B cell (primary cell): ENCODE data around the gene SLC35F3. TPM values are rescaled to one million over a fixed set of nuclear protein-coding genes. Genes with fewer than 3 reads are reported as not detected.
"Not testable (repeated sequence)": the region's sequence is repeated elsewhere in the genome, so short reads cannot be mapped to it uniquely, and the experiment has no call there.

ENCODE experiments used
- ATAC-seq: fragments of 200-7000 bp; cut with Tn5 transposase; one replicate; pipeline ENCODE4 v1.10.0; 2021; ENCODE audit warnings: low read depth, mild to moderate bottlenecking, moderate number of reproducible peaks, moderate library complexity
- CTCF ChIA-PET: fragments of 350-600 bp; sonication (Branson Sonifier 250); formaldehyde crosslinking; loops from one replicate; lab custom pipeline; 2021; ENCODE audit warnings: antibody characterized with exemption, inconsistent platforms; lab: Charles Lee
- POLR2A ChIA-PET: fragments of 350-600 bp; sonication (Branson Sonifier 250); formaldehyde crosslinking; loops from one replicate; lab custom pipeline; 2021; ENCODE audit warnings: antibody characterized with exemption; lab: Charles Lee
- DNase-seq: peaks from one replicate; pipeline ENCODE4 v3.0.0; 2013
- H2AFZ ChIP-seq: 2 replicates; pipeline ENCODE4 v1.6.1; 2012; ENCODE audit warnings: mild to moderate bottlenecking, low read depth, low read length; ENCODE audit not compliant: insufficient read depth, poor library complexity, severe bottlenecking
- H3K27ac ChIP-seq, 2 donors: 1 replicate in 1 of 2; 2 replicates in 1 of 2; pipeline ENCODE4 v1.5.1; 2012 to 2013; ENCODE audit warnings: low read length in 2 of 2, mild to moderate bottlenecking in 2 of 2, moderate library complexity in 1 of 2
- H3K27me3 ChIP-seq, 4 experiments: fragments of 200-600 bp in 1 of 4; sonication (generic) in 1 of 4; replicated peaks in 1 of 4; 1 replicate in 2 of 4; 2 replicates in 2 of 4; pipeline versions ENCODE4 v1.6.1 to v1.7.0; 2013 to 2016; ENCODE audit warnings: low read length in 3 of 4, mild to moderate bottlenecking in 2 of 4, mixed read lengths in 1 of 4, moderate library complexity in 1 of 4; ENCODE audit not compliant: insufficient read depth in 4 of 4, control insufficient read depth in 3 of 4; ENCODE audit errors: control extremely low read depth in 1 of 4
- H3K36me3 ChIP-seq, 2 experiments: replicated peaks in 1 of 2; 1 replicate in 1 of 2; 2 replicates in 1 of 2; pipeline versions ENCODE4 v1.6.1 to v1.7.1; 2013; ENCODE audit warnings: low read length in 1 of 2; ENCODE audit not compliant: insufficient read depth in 2 of 2, control insufficient read depth in 1 of 2; ENCODE audit errors: control extremely low read depth in 1 of 2, extremely low read depth in 1 of 2
- H3K4me1 ChIP-seq, 2 donors: fragments of 200-600 bp in 1 of 2; sonication (generic) in 1 of 2; 1 replicate in 1 of 2; 2 replicates in 1 of 2; pipeline versions ENCODE4 v1.5.1 to v1.6.1; 2013 to 2017; ENCODE audit warnings: low read length in 2 of 2; ENCODE audit not compliant: control insufficient read depth in 2 of 2, insufficient read depth in 2 of 2
- H3K4me2 ChIP-seq: replicated peaks from 2 replicates; pipeline ENCODE3; 2012; ENCODE audit warnings: mild to moderate bottlenecking, low read depth, low read length; ENCODE audit not compliant: poor library complexity, severe bottlenecking
- H3K4me3 ChIP-seq, 5 experiments: fragments of 200-600 bp in 1 of 5; sonication (generic) in 1 of 5; 1 replicate in 3 of 5; 2 replicates in 2 of 5; pipeline versions ENCODE4 v1.5.1 to v1.7.0; 2011 to 2016; ENCODE audit warnings: low read length in 4 of 5, mild to moderate bottlenecking in 4 of 5, low read depth in 2 of 5, control low read depth in 1 of 5, moderate library complexity in 1 of 5; ENCODE audit not compliant: insufficient read depth in 1 of 5; ENCODE audit errors: control extremely low read depth in 1 of 5, extremely low read depth in 1 of 5
- H3K79me2 ChIP-seq: fragments of 200-600 bp; sonication (generic); one replicate; pipeline ENCODE4 v1.6.0; 2016; ENCODE audit warnings: low read length; ENCODE audit not compliant: control insufficient read depth, insufficient read depth
- H3K9ac ChIP-seq: fragments of 200-600 bp; sonication (generic); 2 replicates; pipeline ENCODE4 v1.6.1; 2017; ENCODE audit warnings: mild to moderate bottlenecking, low read length, moderate library complexity
- H3K9me3 ChIP-seq, 3 donors: one replicate each; pipeline versions ENCODE4 v1.6.1 to v1.7.1; 2013; ENCODE audit warnings: low read length in 2 of 3; ENCODE audit not compliant: control insufficient read depth in 2 of 3, insufficient read depth in 1 of 3; ENCODE audit errors: control extremely low read depth in 1 of 3
- H4K20me1 ChIP-seq: 2 replicates; pipeline ENCODE4 v1.6.0; 2012; ENCODE audit warnings: mild to moderate bottlenecking, low read length; ENCODE audit not compliant: insufficient read depth, control insufficient read depth, poor library complexity, severe bottlenecking
- H3K27ac Mint-ChIP-seq: one replicate; pipeline ENCODE4 v1.8.0; 2021; ENCODE audit warnings: mixed read lengths
- H3K27me3 Mint-ChIP-seq: one replicate; pipeline ENCODE4 v1.8.0; 2021; ENCODE audit warnings: mixed read lengths
- H3K4me1 Mint-ChIP-seq: one replicate; pipeline ENCODE4 v1.8.0; 2021; ENCODE audit warnings: mixed read lengths
- H3K4me3 Mint-ChIP-seq: one replicate; pipeline ENCODE4 v1.8.0; 2021; ENCODE audit warnings: mixed read lengths
- H3K9me3 Mint-ChIP-seq: one replicate; pipeline ENCODE4 v1.8.0; 2022; ENCODE audit warnings: mixed read lengths; ENCODE audit not compliant: insufficient read depth
- EZH2 ChIP-seq: IDR thresholded peaks from 2 replicates; pipeline ENCODE4 v1.6.1; 2012; ENCODE audit warnings: borderline replicate concordance, low read depth, mild to moderate bottlenecking, moderate library complexity, low read length; ENCODE audit not compliant: insufficient read depth, poor library complexity, severe bottlenecking
- WGBS: methylation state at CpG from one replicate; pipeline ENCODE4 v1.1.5; 2013; ENCODE audit warnings: missing lambda C conversion rate; ENCODE audit not compliant: insufficient coverage; 5-methylcytosine and 5-hydroxymethylcytosine counted together
- intact Hi-C: fragments of 100-400 bp; cut with micrococcal nuclease; formaldehyde crosslinking; loops from one replicate; pipeline ENCODE4 v1.10.0; 2022
- polyA plus RNA-seq: library from polyadenylated mRNA; depleted of rRNA; stranded (reverse); fragments of >200 nt; gene quantifications from 2 replicates; pipeline ENCODE4 v1.2.3, GENCODE V29; 2012
- total RNA-seq, 2 donors: library from RNA; stranded (reverse); fragments of 120-200 nt in 1 of 2; gene quantifications; 1 replicate in 1 of 2; 2 replicates in 1 of 2; pipeline versions ENCODE4 v1.2.3 to v1.2.4, GENCODE V29; 2013 to 2022
- TF ChIP-seq, protein P1 (sequence below): fragments of 200-600 bp; IDR thresholded peaks from one replicate; pipeline ENCODE4 v1.8.0; 2022; ENCODE audit warnings: antibody characterized with exemption, mild to moderate bottlenecking

Gene SLC35F3
- total and polyA plus RNA-seq, 2 donors (not counting 1 experiment from before 2014, with no cell fraction given) = not detected

GRCh38 chr1:234119431-234119830 lies 215.0 kb downstream of the SLC35F3 start:
- intact Hi-C loops = no loop called here
- peaks cover 5% of the 10 kb centered on the region for H3K4me1 Mint-ChIP-seq
- CTCF ChIA-PET = no interaction called here

DNA sequence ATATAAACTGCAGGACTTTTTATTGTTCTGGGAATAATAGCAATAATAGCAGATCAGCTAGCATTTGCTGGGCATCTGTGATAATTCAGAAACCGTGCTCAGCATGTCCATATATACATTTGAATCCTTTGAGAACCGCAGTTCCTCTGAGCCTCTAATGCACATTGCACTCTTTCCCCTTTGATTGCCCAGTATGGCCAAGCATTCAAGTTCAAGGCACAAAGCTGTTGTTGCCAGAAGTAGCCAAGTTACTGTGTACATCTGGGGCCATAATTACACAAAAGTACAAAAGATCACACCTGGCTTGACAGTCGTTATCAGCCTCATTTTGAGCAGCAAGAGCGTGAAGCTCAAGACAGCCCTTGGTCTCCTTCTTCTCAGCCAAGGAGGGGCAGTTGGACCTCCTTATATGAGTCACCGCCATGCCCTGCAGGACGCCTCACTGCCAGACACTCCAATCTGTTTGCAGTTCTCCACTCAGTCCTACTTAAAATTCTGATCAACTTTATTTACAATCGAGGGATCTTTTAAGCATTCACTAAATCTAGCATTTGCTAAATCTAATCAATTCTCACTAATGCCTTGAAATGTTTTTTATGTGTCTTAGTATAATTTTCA lies 216.0 kb downstream of the SLC35F3 start:
- Histone ChIP-seq H3K9me3 (no peaks in the 10 kb centered on the region), H3K27ac (no peak overlapping the region), H3K4me1 (no peaks in the 10 kb centered on the region), H3K27me3 (peaks cover 0 to 5% (median 2%) of the 10 kb centered on the region in 4 experiments), H3K4me2 (no peak overlapping the region), H4K20me1 (no peaks in the 10 kb centered on the region), H3K36me3 (no peaks in the 10 kb centered on the region), H2AFZ (no peak overlapping the region), H3K79me2 (no peaks in the 10 kb centered on the region), H3K9ac (no peak overlapping the region), H3K4me3 (no peak overlapping the region)
- ATAC-seq (no peak), DNase-seq (no peak)
- POLR2A ChIA-PET = no interaction called here
- Mint-ChIP-seq H3K4me1 (no peaks in the 10 kb centered on the region), H3K4me3 (no peak overlapping the region), H3K9me3 (peaks cover 2% of the 10 kb centered on the region), H3K27me3 (peaks cover 22% of the 10 kb centered on the region), H3K27ac (no peak overlapping the region)
- CTCF ChIA-PET = no interaction called here
- intact Hi-C loops = no loop called here
- 90% methylated on average over 6 of the region's 7 CpGs for WGBS
- TF ChIP-seq EZH2 = no peak
- TF ChIP-seq, protein P1, sequence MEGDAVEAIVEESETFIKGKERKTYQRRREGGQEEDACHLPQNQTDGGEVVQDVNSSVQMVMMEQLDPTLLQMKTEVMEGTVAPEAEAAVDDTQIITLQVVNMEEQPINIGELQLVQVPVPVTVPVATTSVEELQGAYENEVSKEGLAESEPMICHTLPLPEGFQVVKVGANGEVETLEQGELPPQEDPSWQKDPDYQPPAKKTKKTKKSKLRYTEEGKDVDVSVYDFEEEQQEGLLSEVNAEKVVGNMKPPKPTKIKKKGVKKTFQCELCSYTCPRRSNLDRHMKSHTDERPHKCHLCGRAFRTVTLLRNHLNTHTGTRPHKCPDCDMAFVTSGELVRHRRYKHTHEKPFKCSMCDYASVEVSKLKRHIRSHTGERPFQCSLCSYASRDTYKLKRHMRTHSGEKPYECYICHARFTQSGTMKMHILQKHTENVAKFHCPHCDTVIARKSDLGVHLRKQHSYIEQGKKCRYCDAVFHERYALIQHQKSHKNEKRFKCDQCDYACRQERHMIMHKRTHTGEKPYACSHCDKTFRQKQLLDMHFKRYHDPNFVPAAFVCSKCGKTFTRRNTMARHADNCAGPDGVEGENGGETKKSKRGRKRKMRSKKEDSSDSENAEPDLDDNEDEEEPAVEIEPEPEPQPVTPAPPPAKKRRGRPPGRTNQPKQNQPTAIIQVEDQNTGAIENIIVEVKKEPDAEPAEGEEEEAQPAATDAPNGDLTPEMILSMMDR = no peak

More at GRCh38 chr1:234119431-234119830, 215.0 kb downstream of the SLC35F3 start:
- H4K20me1 ChIP-seq = no peaks in the 10 kb centered on the region
- Mint-ChIP-seq H3K27ac (no peak overlapping the region), H3K9me3 (peaks cover 2% of the 10 kb centered on the region), H3K27me3 (peaks cover 16% of the 10 kb centered on the region), H3K4me3 (no peak overlapping the region)
- H2AFZ ChIP-seq = no peak overlapping the region
- H3K27me3 ChIP-seq = peaks cover 0 to 5% (median 0%) of the 10 kb centered on the region in 4 experiments
- H3K9ac ChIP-seq = no peak overlapping the region
- 87% methylated on average over 3 of the region's 5 CpGs for WGBS
- H3K4me2 ChIP-seq = no peak overlapping the region
- DNase-seq (no peak), ATAC-seq (no peak)
- no peak overlapping the region for H3K4me3 ChIP-seq
- no peaks in the 10 kb centered on the region for H3K9me3 ChIP-seq
- TF ChIP-seq, protein P1 = no peak
- no peak for TF ChIP-seq EZH2
- peaks cover 0 to 4% of the 10 kb centered on the region in 2 donors for H3K4me1 ChIP-seq
- H3K36me3 ChIP-seq = no peaks in the 10 kb centered on the region
- H3K27ac ChIP-seq = no peak overlapping the region
- H3K79me2 ChIP-seq = no peaks in the 10 kb centered on the region
- POLR2A ChIA-PET = no interaction called here

- no CpG with 5 or more reads among the region's 3 CpGs for WGBS
- H3K79me2 ChIP-seq, intact Hi-C loops, H4K20me1 ChIP-seq, H3K4me3 Mint-ChIP-seq, DNase-seq, H3K4me1 Mint-ChIP-seq, H3K27ac Mint-ChIP-seq, H3K27me3 ChIP-seq, H2AFZ ChIP-seq, POLR2A ChIA-PET, ATAC-seq, H3K4me3 ChIP-seq, H3K9ac ChIP-seq, H3K36me3 ChIP-seq, H3K9me3 Mint-ChIP-seq, H3K9me3 ChIP-seq, CTCF ChIA-PET, H3K4me1 ChIP-seq, H3K27ac ChIP-seq, H3K4me2 ChIP-seq: not testable (repeated sequence)
- peaks cover 26% of the 10 kb centered on the region for H3K27me3 Mint-ChIP-seq
These were observed 217.2 kb downstream of the SLC35F3 start for GRCh38 chr1:234121659-234122058.
